ENCODE data around the gene CPA4.

- TF ChIP-seq CTCF (IDR thresholded peaks at IDR 0.05; ENCODE audit: low read depth, low read length) (no peak), POLR2A (IDR thresholded peaks at IDR 0.05; ENCODE audit: extremely low read depth, insufficient read length) (no peak), MAX (IDR thresholded peaks at IDR 0.05; ENCODE audit: low read depth, low read length) (no peak)
These were observed 10.2 kb downstream of the CPA4 start for GRCh38 chr7:130303127-130303526.
